ENCODE data around the gene SNCG.

SNCG gene

GRCh38 chr10:86960863-86961434 is 2.5 kb downstream of the SNCG start:
- no peak for DNase-seq (ENCODE audit: low spot score)

- DNase-seq (ENCODE audit: low spot score), result no peak
These were observed 3.2 kb downstream of the SNCG start for GRCh38 chr10:86961481-86962091.

GRCh38 chr10:86962136-86962980 is 4.0 kb downstream of the SNCG start:
- peak; percentile 2 for DNase-seq (ENCODE audit: low spot score)

- DNase-seq (ENCODE audit: low spot score), result no peak
These were observed 4.5 kb downstream of the SNCG start for GRCh38 chr10:86962981-86963310.

GRCh38 chr10:86963341-86963919 is 5.0 kb downstream of the SNCG start:
- no peak for DNase-seq (ENCODE audit: low spot score)

GRCh38 chr10:86964061-86964846 is 5.9 kb downstream of the SNCG start:
- peak; percentile 2 for DNase-seq (ENCODE audit: low spot score)

GRCh38 chr10:86964847-86965190 is 6.4 kb downstream of the SNCG start:
- DNase-seq (ENCODE audit: low spot score), result peak; percentile 3

- peak; percentile 0 for DNase-seq (ENCODE audit: low spot score)
These were observed 7.7 kb downstream of the SNCG start for GRCh38 chr10:86965986-86966654.

GRCh38 chr10:86967481-86967941 is 9.1 kb downstream of the SNCG start:
- no peak for DNase-seq (ENCODE audit: low spot score)

GRCh38 chr10:86968271-86968993 is 10.0 kb downstream of the SNCG start, which contains the start of gene ADIRF:
Gene ADIRF (plus strand): TSS chr10:86968482. CDS start chr10:86968545, 63 bp downstream.
- peak; percentile 57 for DNase-seq (ENCODE audit: low spot score)

- DNase-seq (ENCODE audit: low spot score), result peak; percentile 25
These were observed 10.6 kb downstream of the SNCG start for GRCh38 chr10:86968994-86969355.

- DNase-seq (ENCODE audit: low spot score), result peak; percentile 64
These were observed 11.1 kb downstream of the SNCG start for GRCh38 chr10:86969421-86970041.

GRCh38 chr10:86970162-86970981 is 12.0 kb downstream of the SNCG start:
- DNase-seq (ENCODE audit: low spot score), result peak; percentile 89

- no peak for DNase-seq (ENCODE audit: low spot score)
These were observed 12.5 kb downstream of the SNCG start for GRCh38 chr10:86970982-86971231.

- DNase-seq (ENCODE audit: low spot score), result peak; percentile 96
These were observed 13.0 kb downstream of the SNCG start for GRCh38 chr10:86971232-86971991.

- no peak for DNase-seq (ENCODE audit: low spot score)
These were observed 14.4 kb downstream of the SNCG start for GRCh38 chr10:86972613-86973380.

GRCh38 chr10:86974484-86974883 is 16.1 kb downstream of the SNCG start:
- DNase-seq (ENCODE audit: low spot score), result no peak

GRCh38 chr10:86976362-86977056 is 18.1 kb downstream of the SNCG start:
- DNase-seq (ENCODE audit: low spot score), result no peak

All from AG08396 (cell line).